Ectodermal cell (in vitro differentiated cells): Measurements from ENCODE around the gene IGF2R.
"Not testable (repeated sequence)": the region's sequence is repeated elsewhere in the genome, so short reads cannot be mapped to it uniquely, and the experiment has no call there.

Experiments used
- H3K27ac ChIP-seq: 2 replicates; pipeline ENCODE4 v1.7.0; 2013; ENCODE audit warnings: mild to moderate bottlenecking, low read depth, low read length; ENCODE audit not compliant: insufficient read depth, poor library complexity, severe bottlenecking
- H3K27me3 ChIP-seq: 2 replicates; pipeline ENCODE4 v1.7.0; 2013; ENCODE audit warnings: mild to moderate bottlenecking, low read length; ENCODE audit not compliant: insufficient read depth, control insufficient read depth, poor library complexity, severe bottlenecking
- H3K36me3 ChIP-seq: one replicate; pipeline ENCODE4 v1.7.0; 2013; ENCODE audit warnings: low read length; ENCODE audit not compliant: control insufficient read depth, insufficient read depth
- H3K4me1 ChIP-seq: one replicate; pipeline ENCODE4 v1.7.0; 2013; ENCODE audit warnings: low read length; ENCODE audit not compliant: control insufficient read depth, insufficient read depth
- H3K4me3 ChIP-seq: 2 replicates; pipeline ENCODE4 v1.7.0; 2013; ENCODE audit warnings: low read depth, low read length, control low read depth; ENCODE audit not compliant: insufficient read depth
- H3K9me3 ChIP-seq: 2 replicates; pipeline ENCODE4 v1.7.0; 2013; ENCODE audit warnings: mild to moderate bottlenecking, low read length, moderate library complexity; ENCODE audit not compliant: control insufficient read depth
- WGBS, 2 experiments: methylation state at CpG; one replicate each; pipeline ENCODE4 v1.1.7; 2013; ENCODE audit warnings: missing lambda C conversion rate in 2 of 2; 5-methylcytosine and 5-hydroxymethylcytosine counted together

Gene IGF2R

DNA sequence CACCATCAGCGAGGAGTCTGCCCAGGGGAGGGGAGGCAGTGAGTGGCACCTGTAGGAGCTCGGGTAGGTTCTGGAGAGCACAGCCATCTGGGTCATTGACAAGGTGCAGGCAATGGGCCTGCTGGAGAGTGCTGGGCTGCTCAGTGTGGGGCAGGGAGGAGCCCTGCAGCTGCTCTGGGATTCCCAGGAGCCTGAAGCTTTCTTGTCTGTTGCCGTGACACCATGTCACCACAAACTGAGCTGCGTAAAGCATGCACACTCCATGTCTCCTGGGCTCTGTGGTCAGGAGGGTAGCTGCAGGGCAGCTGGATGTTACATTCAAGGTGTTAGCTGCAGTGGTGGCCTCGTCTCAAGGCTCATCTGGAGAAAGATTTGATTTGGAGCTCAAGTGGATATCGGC, 148.3 kb downstream of the IGF2R start:
- no peaks in the 10 kb centered on the region for H3K9me3 ChIP-seq
- H3K27ac ChIP-seq, result no peak overlapping the region
- no peaks in the 10 kb centered on the region for H3K27me3 ChIP-seq
- no peaks in the 10 kb centered on the region for H3K36me3 ChIP-seq
- peaks cover 7% of the 10 kb centered on the region for H3K4me1 ChIP-seq
- WGBS, 2 experiments, result 93 to 95% methylated on average over 6 of the region's 6 CpGs
- no peak overlapping the region for H3K4me3 ChIP-seq

- no peak overlapping the region for H3K4me3 ChIP-seq
- no peaks in the 10 kb centered on the region for H3K36me3 ChIP-seq
- 87 to 95% methylated on average over 5 of the region's 5 CpGs for WGBS, 2 experiments
- H3K27ac ChIP-seq, result no peak overlapping the region
- H3K9me3 ChIP-seq, result no peaks in the 10 kb centered on the region
- peaks cover 7% of the 10 kb centered on the region for H3K4me1 ChIP-seq
- no peaks in the 10 kb centered on the region for H3K27me3 ChIP-seq
Measured at GRCh38 chr6:160118620-160119229, 149.8 kb downstream of the IGF2R start.

DNA sequence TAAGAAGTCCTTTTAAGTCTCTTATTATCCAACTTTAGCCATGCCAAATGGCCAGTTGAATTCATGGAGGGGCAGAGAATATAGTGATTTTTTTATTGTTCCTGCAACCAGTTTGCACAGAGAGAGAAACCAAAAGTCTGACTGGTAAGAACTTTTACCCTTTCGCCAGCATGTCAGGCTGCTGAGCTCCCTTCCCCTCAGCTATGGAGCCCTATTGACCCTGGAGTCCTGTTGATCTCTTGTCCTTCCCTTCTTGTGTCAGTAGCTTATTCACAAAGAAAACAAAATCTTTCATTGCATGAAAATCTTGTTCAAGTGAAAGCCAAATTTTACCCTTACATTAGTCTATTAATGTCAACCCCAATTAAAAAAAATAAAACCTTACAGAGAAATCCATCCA, 151.2 kb downstream of the IGF2R start:
- Histone ChIP-seq H3K27me3 (no peaks in the 10 kb centered on the region), H3K36me3 (no peaks in the 10 kb centered on the region), H3K4me3 (no peak overlapping the region), H3K27ac (no peak overlapping the region), H3K4me1 (peaks cover 7% of the 10 kb centered on the region), H3K9me3 (no peaks in the 10 kb centered on the region)
- 66 to 77% methylated on average over 1 of the region's 1 CpG for WGBS, 2 experiments

GRCh38 chr6:160121558-160121957, 152.7 kb downstream of the IGF2R start, which contains the start of gene SLC22A1:
Gene SLC22A1 (plus strand): TSS chr6:160121815. CDS start chr6:160121936, 121 bp downstream.
- Histone ChIP-seq H3K36me3 (no peaks in the 10 kb centered on the region), H3K27me3 (no peaks in the 10 kb centered on the region), H3K4me3 (no peak within 1 kb of the TSS), H3K4me1 (peaks cover 7% of the 10 kb centered on the region), H3K27ac (no peak within 1 kb of the TSS), H3K9me3 (no peaks in the 10 kb centered on the region)
- WGBS, 2 experiments, result 94 to 95% methylated on average over 8 of the region's 8 CpGs

GRCh38 chr6:160121981-160122380, 153.1 kb downstream of the IGF2R start:
- no peaks in the 10 kb centered on the region for H3K27me3 ChIP-seq
- no peak overlapping the region for H3K4me3 ChIP-seq
- no peaks in the 10 kb centered on the region for H3K9me3 ChIP-seq
- H3K4me1 ChIP-seq, result peaks cover 7% of the 10 kb centered on the region
- 90 to 92% methylated on average over 14 of the region's 14 CpGs for WGBS, 2 experiments
- H3K27ac ChIP-seq, result no peak overlapping the region
- H3K36me3 ChIP-seq, result no peaks in the 10 kb centered on the region

- Histone ChIP-seq H3K36me3 (no peaks in the 10 kb centered on the region), H3K4me3 (no peak overlapping the region)
- WGBS, 2 experiments, result 94 to 96% methylated on average over 5 of the region's 5 CpGs
Measured at GRCh38 chr6:160122744-160123143, 153.9 kb downstream of the IGF2R start.

DNA sequence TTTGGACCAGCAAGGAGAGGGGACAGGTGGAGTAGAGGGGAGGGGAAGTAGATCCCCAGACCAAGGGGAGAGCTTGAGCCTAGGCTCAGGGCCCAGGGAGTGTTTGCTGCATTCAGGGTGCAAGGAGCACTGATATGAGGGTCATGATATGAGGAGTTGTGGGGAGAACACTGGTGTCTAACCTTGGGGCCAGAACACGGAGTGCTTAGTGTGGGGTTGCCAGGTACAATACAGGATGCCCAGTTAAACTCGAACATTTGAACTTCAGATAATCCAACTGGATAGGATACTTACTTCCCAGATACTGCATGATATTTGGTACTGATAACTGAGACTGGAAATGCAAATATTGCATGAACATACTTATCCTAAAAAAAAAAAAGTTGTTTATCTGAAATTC, 155.1 kb downstream of the IGF2R start:
- no peak overlapping the region for H3K27ac ChIP-seq
- peaks cover 7% of the 10 kb centered on the region for H3K4me1 ChIP-seq
- H3K9me3 ChIP-seq, result no peaks in the 10 kb centered on the region
- WGBS, 2 experiments, result 94 to 100% methylated on average over 2 of the region's 2 CpGs
- no peaks in the 10 kb centered on the region for H3K36me3 ChIP-seq
- H3K4me3 ChIP-seq, result no peak overlapping the region
- no peaks in the 10 kb centered on the region for H3K27me3 ChIP-seq

More at GRCh38 chr6:160122744-160123143, 153.9 kb downstream of the IGF2R start:
- Histone ChIP-seq H3K27ac (no peak overlapping the region), H3K9me3 (no peaks in the 10 kb centered on the region), H3K27me3 (no peaks in the 10 kb centered on the region), H3K4me1 (peaks cover 7% of the 10 kb centered on the region)

- 90 to 93% methylated on average over 5 of the region's 5 CpGs for whole genome bisulfite sequencing, 2 experiments
- H3K4me1 ChIP-seq, result peaks cover 4% of the 10 kb centered on the region
- no peaks in the 10 kb centered on the region for H3K36me3 ChIP-seq
- no peak overlapping the region for H3K27ac ChIP-seq
- no peak overlapping the region for H3K4me3 ChIP-seq
- no peaks in the 10 kb centered on the region for H3K27me3 ChIP-seq
- H3K9me3 ChIP-seq, result no peaks in the 10 kb centered on the region
Measured at GRCh38 chr6:160124605-160125004, 155.7 kb downstream of the IGF2R start.

- not testable (repeated sequence) for H3K36me3 ChIP-seq, H3K4me1 ChIP-seq, H3K27me3 ChIP-seq, H3K4me3 ChIP-seq, H3K27ac ChIP-seq, H3K9me3 ChIP-seq
- WGBS, 2 experiments, result 87 to 92% methylated on average over 4 to 5 of the region's 5 CpGs
Measured at GRCh38 chr6:160125105-160125504, 156.2 kb downstream of the IGF2R start.

DNA sequence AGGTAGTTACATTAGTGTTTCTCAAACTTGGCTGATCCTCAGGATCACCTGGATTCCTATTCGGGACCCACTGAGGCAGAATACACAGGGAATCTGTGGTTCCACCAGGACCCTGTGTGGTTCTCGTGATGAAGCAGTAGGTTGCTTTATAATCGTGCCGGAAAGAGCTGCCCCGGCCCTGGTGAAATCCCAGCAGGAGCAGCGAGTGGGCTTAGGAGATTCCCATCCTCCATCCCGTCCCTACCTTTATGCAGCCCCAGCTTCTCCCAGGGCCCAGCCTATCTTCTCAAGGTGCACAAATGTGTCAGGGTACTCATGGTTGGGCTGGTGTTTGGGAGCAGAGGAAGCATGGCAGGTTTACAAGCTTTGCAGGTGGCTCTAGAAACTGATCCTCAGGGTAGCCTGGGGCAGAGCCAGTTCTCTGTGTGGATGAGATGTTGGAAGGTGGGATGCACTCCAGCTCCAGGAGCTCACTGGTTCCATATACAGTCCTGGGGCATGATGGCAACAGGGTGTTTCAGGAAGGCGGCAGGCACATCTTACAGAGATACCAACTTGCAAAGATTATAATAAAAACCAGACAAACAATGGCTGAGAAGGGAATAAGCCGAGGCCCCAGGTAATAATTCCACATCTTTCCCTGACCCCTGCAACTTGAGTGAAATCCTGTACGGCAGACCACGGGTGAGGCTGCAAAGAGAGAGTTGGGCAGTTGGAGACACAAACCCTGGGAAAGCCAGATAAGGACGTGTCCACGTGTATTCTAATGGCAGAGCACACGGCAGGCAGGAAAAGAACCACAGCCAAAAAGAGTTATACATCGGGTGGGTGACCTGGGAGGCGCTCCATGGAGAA, 158.6 kb downstream of the IGF2R start:
- 93 to 96% methylated on average over 16 of the region's 16 CpGs for WGBS, 2 experiments
- Histone ChIP-seq H3K27me3 (no peaks in the 10 kb centered on the region), H3K4me3 (no peak overlapping the region), H3K27ac (no peak overlapping the region), H3K9me3 (no peaks in the 10 kb centered on the region), H3K4me1 (no peaks in the 10 kb centered on the region), H3K36me3 (no peaks in the 10 kb centered on the region)
